IMR-90 (cell line): Measurements from ENCODE around the gene PANK2.

Source experiments
- CEBPB ChIP-seq: IDR thresholded peaks from 2 replicates; pipeline ENCODE4 v1.6.1; 2012; ENCODE audit warnings: low read depth, low read length, improper control_type of control experiment
- CTCF ChIP-seq: conservative IDR thresholded peaks from 2 replicates; pipeline ENCODE4 v1.5.1; 2012; ENCODE audit warnings: mild to moderate bottlenecking, low read depth, low read length, improper control_type of control experiment
- POLR2A ChIP-seq: IDR thresholded peaks from 2 replicates; pipeline ENCODE4 v1.6.1; 2012; ENCODE audit warnings: mild to moderate bottlenecking, low read depth, low read length
- RAD21 ChIP-seq: IDR thresholded peaks from 2 replicates; pipeline ENCODE4 v1.6.1; 2012; ENCODE audit warnings: low read length, improper control_type of control experiment
- SMC3 ChIP-seq: fragments of 150-350 bp; IDR thresholded peaks from 2 replicates; pipeline ENCODE4 v1.6.1; 2016; ENCODE audit warnings: low read depth, mild to moderate bottlenecking, antibody characterized with exemption, low read length, moderate library complexity
- USF2 ChIP-seq: fragments of 150-350 bp; IDR thresholded peaks from 2 replicates; pipeline ENCODE4 v1.6.1; 2017; ENCODE audit warnings: mild to moderate bottlenecking, antibody characterized with exemption, low read length, low read depth

DNA sequence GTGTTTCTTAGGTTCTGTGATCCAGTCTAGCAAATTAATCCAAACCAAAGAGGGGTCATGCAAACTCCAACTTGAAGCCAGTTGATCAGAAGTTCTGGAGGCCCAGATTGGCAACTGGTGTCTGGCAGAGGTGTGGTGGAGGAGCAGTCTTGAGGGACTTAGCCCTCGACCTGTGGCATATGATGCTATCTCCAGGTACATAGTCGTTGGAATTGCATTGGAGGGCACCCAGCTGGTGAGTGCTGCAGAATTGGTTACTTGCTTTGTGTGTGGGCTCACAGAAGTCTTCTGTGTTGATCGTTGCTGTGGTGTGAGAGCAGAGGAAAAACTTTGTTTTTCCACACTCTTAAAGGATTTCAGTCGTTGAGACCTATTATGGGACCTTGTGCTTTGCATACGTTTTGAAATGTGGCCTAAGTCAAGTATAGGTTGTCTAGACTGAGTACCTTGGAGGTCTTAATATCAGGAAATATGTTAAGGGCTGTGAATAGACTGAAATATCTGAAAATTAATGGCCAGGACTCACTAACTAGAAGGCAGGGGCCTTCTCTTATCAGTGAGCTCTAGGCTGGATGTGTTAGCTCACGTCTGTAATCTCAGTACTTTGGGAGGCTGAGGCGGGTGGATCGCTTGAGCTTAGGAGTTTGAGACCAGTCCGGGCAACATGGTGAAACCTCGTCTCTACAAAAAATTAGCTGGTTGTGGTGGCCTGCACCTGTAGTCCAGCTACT lies 7.8 kb downstream of the PANK2 start:
- TF ChIP-seq POLR2A (no peak), SMC3 (no peak), CEBPB (no peak), RAD21 (no peak), CTCF (no peak), USF2 (no peak)
